ENCODE data around the gene MARK3. TPM values are rescaled to one million over a fixed set of nuclear protein-coding genes. Genes with fewer than 3 reads are reported as not detected.
"Not testable (repeated sequence)": the region's sequence is repeated elsewhere in the genome, so short reads cannot be mapped to it uniquely, and the experiment has no call there.

MARK3 gene
- polyA plus RNA-seq, 1 experiment, result 109 TPM

GRCh38 chr14:103509864-103510723 is 124.9 kb downstream of the MARK3 start:
- no peak for TF ChIP-seq CTCF (IDR thresholded peaks at IDR 0.05; ENCODE audit: low read depth, low read length)
- H3K27me3 ChIP-seq (ENCODE audit: control insufficient read depth, insufficient read depth, low read length), result no peaks in the 10 kb centered on the region
- DNase-seq (ENCODE audit: low read depth, low spot score), result no peak
- no peak overlapping the region for H3K4me3 ChIP-seq (ENCODE audit: low read depth, low read length)
- H3K9me3 ChIP-seq (ENCODE audit: control insufficient read depth, insufficient read depth, low read length), result no peaks in the 10 kb centered on the region; the same call in 1 of the 2 replicates
- ChIA-PET POLR2A (no interaction called here), CTCF (interaction anchor here (1.0 kb wide), 1 partner anchor 9 kb away, joined by 5 read pairs; no protein-coding TSS in a partner anchor)
- H3K27ac ChIP-seq (ENCODE audit: low read depth, low read length), result no peak overlapping the region

- Histone ChIP-seq H3K4me3 (ENCODE audit: low read depth, low read length) (no peak overlapping the region), H3K9me3 (ENCODE audit: control insufficient read depth, insufficient read depth, low read length) (no peaks in the 10 kb centered on the region; the same call in 1 of the 2 replicates), H3K27ac (ENCODE audit: low read depth, low read length) (no peak overlapping the region), H3K27me3 (ENCODE audit: control insufficient read depth, insufficient read depth, low read length) (no peaks in the 10 kb centered on the region)
- ChIA-PET POLR2A (no interaction called here), CTCF (interaction anchor here (0.6 to 0.8 kb wide), 2 partner anchors 12 to 57 kb away, joined by 3 to 4 read pairs; no protein-coding TSS in a partner anchor)
- no peak for DNase-seq (ENCODE audit: low read depth, low spot score)
- TF ChIP-seq CTCF (IDR thresholded peaks at IDR 0.05; ENCODE audit: low read depth, low read length), result no peak
Measured at GRCh38 chr14:103510724-103511693, 125.8 kb downstream of the MARK3 start.

- CTCF ChIA-PET, result interaction anchor here (0.6 to 0.8 kb wide), 2 partner anchors 13 to 56 kb away, joined by 3 to 4 read pairs; no protein-coding TSS in a partner anchor
- H3K27ac ChIP-seq (ENCODE audit: low read depth, low read length), result peak overlapping the region; percentile 39
- H3K4me3 ChIP-seq (ENCODE audit: low read depth, low read length); H3K9me3 ChIP-seq (ENCODE audit: control insufficient read depth, insufficient read depth, low read length); H3K27me3 ChIP-seq (ENCODE audit: control insufficient read depth, insufficient read depth, low read length); DNase-seq (ENCODE audit: low read depth, low spot score): not testable (repeated sequence)
- POLR2A ChIA-PET, result interaction anchor here (0.6 to 0.8 kb wide), 2 partner anchors 35 to 121 kb away, joined by 3 to 5 read pairs; no protein-coding TSS in a partner anchor
Measured at GRCh38 chr14:103512180-103512579, 127.0 kb downstream of the MARK3 start.

- H3K27ac ChIP-seq (ENCODE audit: low read depth, low read length), result peak overlapping the region; percentile 39
- ChIA-PET POLR2A (interaction anchor here (0.6 to 0.8 kb wide), 2 partner anchors 16 to 34 kb away, joined by 3 to 5 read pairs; no protein-coding TSS in a partner anchor), CTCF (no interaction called here)
- DNase-seq (ENCODE audit: low read depth, low spot score), result no peak
- TF ChIP-seq CTCF (IDR thresholded peaks at IDR 0.05; ENCODE audit: low read depth, low read length), result 0 out of 2 replicates have a peak, but pooled peaks have one; percentile 9
- H3K9me3 ChIP-seq (ENCODE audit: control insufficient read depth, insufficient read depth, low read length), result no peaks in the 10 kb centered on the region; the same call in 1 of the 2 replicates
- no peak overlapping the region for H3K4me3 ChIP-seq (ENCODE audit: low read depth, low read length)
- no peaks in the 10 kb centered on the region for H3K27me3 ChIP-seq (ENCODE audit: control insufficient read depth, insufficient read depth, low read length)
Measured at GRCh38 chr14:103512701-103513611, 127.7 kb downstream of the MARK3 start.

All from AG04450 (cell line).